Measurements from ENCODE around the gene CMA1. TPM values are rescaled to one million over a fixed set of nuclear protein-coding genes. Genes with fewer than 3 reads are reported as not detected.

The CMA1 gene
- total RNA-seq, 2 donors from 2014 or later, result not detected

DNA sequence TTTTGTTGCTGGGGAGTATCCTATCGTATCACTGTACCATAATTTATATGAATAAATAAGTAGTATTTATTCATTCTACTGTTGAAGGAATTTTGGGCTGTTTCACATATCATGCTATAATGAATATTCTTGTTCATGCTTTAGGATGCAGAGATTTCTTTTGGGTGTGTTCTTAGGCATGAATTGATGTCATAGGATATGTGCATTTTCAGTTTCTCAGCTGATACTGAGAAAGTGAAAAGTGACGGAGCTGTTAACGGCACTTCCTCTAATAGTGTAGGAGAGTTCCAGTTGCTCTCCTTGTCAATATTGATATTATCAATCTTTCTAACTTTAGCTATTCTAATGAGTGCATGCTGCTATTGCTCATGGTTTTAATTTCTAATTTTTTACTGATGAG, 42.3 kb downstream of the CMA1 start:
- Histone ChIP-seq H3K36me3 (no peaks in the 10 kb centered on the region), H3K4me1 (no peaks in the 10 kb centered on the region), H3K4me3 (no peak overlapping the region), H3K9me3 (no peaks in the 10 kb centered on the region), H3K27ac (no peak overlapping the region), H3K27me3 (no peaks in the 10 kb centered on the region)
- TF ChIP-seq, protein P1, sequence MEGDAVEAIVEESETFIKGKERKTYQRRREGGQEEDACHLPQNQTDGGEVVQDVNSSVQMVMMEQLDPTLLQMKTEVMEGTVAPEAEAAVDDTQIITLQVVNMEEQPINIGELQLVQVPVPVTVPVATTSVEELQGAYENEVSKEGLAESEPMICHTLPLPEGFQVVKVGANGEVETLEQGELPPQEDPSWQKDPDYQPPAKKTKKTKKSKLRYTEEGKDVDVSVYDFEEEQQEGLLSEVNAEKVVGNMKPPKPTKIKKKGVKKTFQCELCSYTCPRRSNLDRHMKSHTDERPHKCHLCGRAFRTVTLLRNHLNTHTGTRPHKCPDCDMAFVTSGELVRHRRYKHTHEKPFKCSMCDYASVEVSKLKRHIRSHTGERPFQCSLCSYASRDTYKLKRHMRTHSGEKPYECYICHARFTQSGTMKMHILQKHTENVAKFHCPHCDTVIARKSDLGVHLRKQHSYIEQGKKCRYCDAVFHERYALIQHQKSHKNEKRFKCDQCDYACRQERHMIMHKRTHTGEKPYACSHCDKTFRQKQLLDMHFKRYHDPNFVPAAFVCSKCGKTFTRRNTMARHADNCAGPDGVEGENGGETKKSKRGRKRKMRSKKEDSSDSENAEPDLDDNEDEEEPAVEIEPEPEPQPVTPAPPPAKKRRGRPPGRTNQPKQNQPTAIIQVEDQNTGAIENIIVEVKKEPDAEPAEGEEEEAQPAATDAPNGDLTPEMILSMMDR (IDR thresholded peaks at IDR 0.05), result no peak
- DNase-seq (ENCODE audit: low spot score), result no peak

DNA sequence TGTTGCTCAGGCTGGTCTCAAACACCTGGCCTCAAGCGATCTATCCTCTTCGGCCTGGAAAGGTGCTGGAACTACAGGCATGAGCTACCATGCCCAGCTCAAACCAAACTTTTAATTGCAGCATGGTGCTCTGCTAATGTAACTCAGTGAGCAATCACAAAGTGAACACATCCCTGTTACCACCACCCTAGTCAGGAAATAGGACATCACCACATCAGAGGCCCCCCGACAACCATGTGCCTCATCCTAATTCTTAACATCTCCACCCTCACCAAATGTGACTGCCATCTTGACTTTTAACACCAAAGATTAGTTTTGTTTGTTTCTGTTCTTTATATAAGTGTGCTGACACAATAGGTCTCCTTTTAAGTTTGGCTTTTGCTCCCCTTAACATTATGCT, 42.7 kb downstream of the CMA1 start:
- Histone ChIP-seq H3K36me3 (no peaks in the 10 kb centered on the region), H3K4me1 (no peaks in the 10 kb centered on the region), H3K4me3 (no peak overlapping the region), H3K27me3 (no peaks in the 10 kb centered on the region), H3K27ac (no peak overlapping the region), H3K9me3 (no peaks in the 10 kb centered on the region)
- TF ChIP-seq, protein P1 (IDR thresholded peaks at IDR 0.05), result no peak
- no peak for DNase-seq (ENCODE audit: low spot score)

- no peaks in the 10 kb centered on the region for H3K36me3 ChIP-seq
- DNase-seq (ENCODE audit: low spot score), result no peak
- H3K9me3 ChIP-seq, result no peaks in the 10 kb centered on the region
- H3K4me1 ChIP-seq, result no peaks in the 10 kb centered on the region
- no peak overlapping the region for H3K27ac ChIP-seq
- TF ChIP-seq, protein P1 (IDR thresholded peaks at IDR 0.05), result no peak
- H3K27me3 ChIP-seq, result no peaks in the 10 kb centered on the region
- H3K4me3 ChIP-seq, result no peak overlapping the region
These were observed 43.9 kb downstream of the CMA1 start for GRCh38 chr14:24463884-24464785.

DNA sequence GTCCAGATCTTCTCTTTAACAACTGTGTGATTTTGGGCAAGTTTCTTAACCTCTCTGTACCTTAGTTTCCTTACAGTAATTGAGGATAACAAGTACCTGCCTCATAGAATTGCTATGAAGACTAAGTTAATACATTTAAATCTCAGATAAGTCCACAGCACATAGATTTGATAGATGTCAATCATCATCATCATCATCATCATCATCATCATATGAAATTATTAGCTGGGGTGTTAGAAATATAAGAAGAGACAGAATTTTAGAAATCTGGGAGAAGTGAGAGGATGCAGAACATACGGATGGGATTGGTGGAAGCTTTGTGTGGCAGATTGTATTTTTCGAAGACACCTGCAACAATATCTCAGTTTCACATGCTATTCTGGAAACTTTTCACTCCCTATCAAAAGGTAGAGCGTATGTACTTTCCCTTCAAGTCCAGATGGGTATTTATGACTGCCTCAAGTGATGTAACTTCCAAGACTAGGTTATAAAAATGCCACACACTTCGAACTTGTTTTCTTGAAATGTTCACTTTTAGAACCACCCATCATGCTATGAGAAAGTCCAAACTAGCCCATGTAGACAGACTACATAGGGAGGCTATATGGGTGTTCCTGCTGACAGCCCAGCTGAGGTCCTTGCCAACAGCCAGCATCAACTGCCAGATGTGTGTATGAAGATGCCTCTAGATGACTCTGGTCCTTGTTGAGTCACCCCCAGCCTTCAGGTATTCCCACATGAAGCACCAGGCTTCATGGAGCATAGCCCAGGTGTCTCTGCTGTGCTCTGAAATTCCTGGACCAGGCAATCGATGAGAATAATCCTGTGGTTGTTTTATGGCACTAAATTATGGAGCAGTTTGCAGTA, 44.8 kb downstream of the CMA1 start:
- Histone ChIP-seq H3K4me3 (no peak overlapping the region), H3K36me3 (no peaks in the 10 kb centered on the region), H3K4me1 (no peaks in the 10 kb centered on the region), H3K9me3 (no peaks in the 10 kb centered on the region), H3K27ac (no peak overlapping the region), H3K27me3 (no peaks in the 10 kb centered on the region)
- TF ChIP-seq, protein P1 (IDR thresholded peaks at IDR 0.05), result no peak
- no peak for DNase-seq (ENCODE audit: low spot score)

GRCh38 chr14:24461336-24461735, 46.7 kb downstream of the CMA1 start:
- Histone ChIP-seq H3K4me3 (no peak overlapping the region), H3K4me1 (no peaks in the 10 kb centered on the region), H3K27me3 (no peaks in the 10 kb centered on the region), H3K36me3 (no peaks in the 10 kb centered on the region), H3K9me3 (peaks cover 0 to 8% of the 10 kb centered on the region in 2 donors), H3K27ac (no peak overlapping the region)
- DNase-seq (ENCODE audit: low spot score), result no peak
- TF ChIP-seq, protein P1 (IDR thresholded peaks at IDR 0.05), result no peak

Measured in right atrium auricular region (tissue), 2 donors.